Caco-2 (cell line): ENCODE results near the gene ASPN. TPM values are rescaled to one million over a fixed set of nuclear protein-coding genes. Genes with fewer than 3 reads are reported as not detected.

Source experiments
- BruUV-seq: library from RNA; stranded (reverse); fragments of 400-500 nt; replicated peaks from 2 replicates; lab custom pipeline; 2021; lab: Mats Ljungman, UMichigan
- CTCF ChIA-PET: fragments of 300-600 bp; sonication (Branson Sonifier 250); formaldehyde crosslinking; loops from one replicate; lab custom pipeline; 2022; ENCODE audit warnings: antibody characterized with exemption; lab: Charles Lee
- POLR2A ChIA-PET: fragments of 300-600 bp; sonication (Branson Sonifier 250); formaldehyde crosslinking; loops from one replicate; lab custom pipeline; 2022; ENCODE audit warnings: antibody characterized with exemption; lab: Charles Lee
- DNase-seq, 2 experiments: peaks; one replicate each; pipeline versions ENCODE4 v3.0.0 to v3.0.0-alpha.2; 2020 to 2022
- H3K27me3 ChIP-seq: replicated peaks from 2 replicates; pipeline ENCODE4 v1.6.0; 2011; ENCODE audit warnings: low read length; ENCODE audit not compliant: control insufficient read depth, insufficient read depth
- H3K36me3 ChIP-seq: 2 replicates; pipeline ENCODE4 v1.5.1; 2011; ENCODE audit warnings: low read length; ENCODE audit not compliant: control insufficient read depth, insufficient read depth
- H3K4me1 ChIP-seq: fragments of 250-450 bp; sonication (Bioruptor Pico); 2 replicates; pipeline ENCODE4 v1.5.1; 2020; ENCODE audit warnings: mild to moderate bottlenecking
- H3K4me3 ChIP-seq: 2 replicates; pipeline ENCODE4 v1.5.1; 2011; ENCODE audit warnings: low read depth, mild to moderate bottlenecking, control low read depth, low read length
- H3K9me3 ChIP-seq: fragments of 250-450 bp; sonication (Bioruptor Pico); 2 replicates; pipeline ENCODE4 v1.5.1; 2020; ENCODE audit warnings: mild to moderate bottlenecking, moderate library complexity
- H3K27ac Mint-ChIP-seq: one replicate; pipeline ENCODE4 v1.8.0; 2022; ENCODE audit warnings: mixed read lengths; ENCODE audit not compliant: unreplicated experiment
- H3K27me3 Mint-ChIP-seq: one replicate; pipeline ENCODE4 v1.8.0; 2022; ENCODE audit warnings: mixed read lengths; ENCODE audit not compliant: insufficient read depth, unreplicated experiment
- H3K36me3 Mint-ChIP-seq: one replicate; pipeline ENCODE4 v1.8.0; 2022; ENCODE audit warnings: mild to moderate bottlenecking, mixed read lengths; ENCODE audit not compliant: insufficient read depth, unreplicated experiment
- H3K4me1 Mint-ChIP-seq: one replicate; pipeline ENCODE4 v1.8.0; 2022; ENCODE audit warnings: low read depth, mixed read lengths; ENCODE audit not compliant: unreplicated experiment
- H3K4me3 Mint-ChIP-seq: one replicate; pipeline ENCODE4 v1.8.0; 2022; ENCODE audit warnings: mild to moderate bottlenecking, moderate library complexity, mixed read lengths; ENCODE audit not compliant: unreplicated experiment
- H3K9me3 Mint-ChIP-seq: one replicate; pipeline ENCODE4 v1.8.0; 2022; ENCODE audit warnings: mixed read lengths; ENCODE audit not compliant: unreplicated experiment
- CTCF ChIP-seq, 2 experiments: fragments of 200-600 bp in 1 of 2; IDR thresholded peaks; 1 replicate in 1 of 2; 2 replicates in 1 of 2; pipeline versions ENCODE4 v1.5.1 to v1.8.0; 2011 to 2022; ENCODE audit warnings: antibody characterized with exemption in 1 of 2, control low read depth in 1 of 2, inconsistent platforms in 1 of 2, low read depth in 1 of 2, low read length in 1 of 2, mild to moderate bottlenecking in 1 of 2, moderate library complexity in 1 of 2; ENCODE audit not compliant: insufficient read depth in 1 of 2, severe bottlenecking in 1 of 2, unreplicated experiment in 1 of 2
- intact Hi-C: fragments of 100-400 bp; cut with micrococcal nuclease; formaldehyde crosslinking; loops from one replicate; pipeline ENCODE4 v1.10.0; 2022; ENCODE audit not compliant: unreplicated experiment
- total RNA-seq: library from RNA; stranded (reverse); gene quantifications from 2 replicates; pipeline ENCODE4 v1.2.3, GENCODE V29; 2022

ASPN gene
- total RNA-seq, 1 experiment from 2014 or later, result not detected

- TF ChIP-seq CTCF (IDR thresholded peaks at IDR 0.05; ENCODE audit: insufficient read depth in 1 of 2, low read depth in 1 of 2, low read length in 1 of 2, severe bottlenecking in 1 of 2, unreplicated experiment in 1 of 2), result no peak
- BruUV-seq, result no TSS peak
Observed at GRCh38 chr9:92478783-92479182, 3.5 kb downstream of the ASPN start.

GRCh38 chr9:92476962-92477361, 5.3 kb downstream of the ASPN start:
- peaks cover 9% of the 10 kb centered on the region for H3K4me1 Mint-ChIP-seq
- Histone ChIP-seq H3K36me3 (no peaks in the 10 kb centered on the region), H3K27me3 (no peaks in the 10 kb centered on the region), H3K4me1 (peaks cover 6% of the 10 kb centered on the region; the same call in 1 of the 2 replicates), H3K9me3 (no peaks in the 10 kb centered on the region), H3K4me3 (no peak overlapping the region)
- BruUV-seq, result no TSS peak
- no peaks in the 10 kb centered on the region for H3K36me3 Mint-ChIP-seq
- H3K9me3 Mint-ChIP-seq, result no peaks in the 10 kb centered on the region
- ChIA-PET POLR2A (no interaction called here), CTCF (no interaction called here)
- DNase-seq, result no peak
- H3K4me3 Mint-ChIP-seq, result no peak overlapping the region
- no peaks in the 10 kb centered on the region for H3K27me3 Mint-ChIP-seq
- no peak for TF ChIP-seq CTCF (IDR thresholded peaks at IDR 0.05; ENCODE audit: insufficient read depth in 1 of 2, low read depth in 1 of 2, low read length in 1 of 2, severe bottlenecking in 1 of 2, unreplicated experiment in 1 of 2)
- no peak overlapping the region for H3K27ac Mint-ChIP-seq
- intact Hi-C loops, result no loop called here

More at GRCh38 chr9:92478783-92479182, 3.5 kb downstream of the ASPN start:
- H3K4me3 ChIP-seq, result no peak overlapping the region
- Mint-ChIP-seq H3K27me3 (no peaks in the 10 kb centered on the region), H3K4me1 (peaks cover 9% of the 10 kb centered on the region), H3K9me3 (no peaks in the 10 kb centered on the region), H3K4me3 (no peak overlapping the region), H3K36me3 (no peaks in the 10 kb centered on the region), H3K27ac (no peak overlapping the region)
- CTCF ChIA-PET, result no interaction called here
- H3K36me3 ChIP-seq, result no peaks in the 10 kb centered on the region
- DNase-seq, result no peak
- H3K4me1 ChIP-seq, result peaks cover 6% of the 10 kb centered on the region; the same call in 1 of the 2 replicates
- H3K9me3 ChIP-seq, result no peaks in the 10 kb centered on the region
- intact Hi-C loops, result no loop called here
- H3K27me3 ChIP-seq, result no peaks in the 10 kb centered on the region
- POLR2A ChIA-PET, result no interaction called here

GRCh38 chr9:92474587-92474986, 7.7 kb downstream of the ASPN start:
- Mint-ChIP-seq H3K27me3 (no peaks in the 10 kb centered on the region), H3K4me1 (no peaks in the 10 kb centered on the region), H3K9me3 (no peaks in the 10 kb centered on the region), H3K36me3 (no peaks in the 10 kb centered on the region), H3K27ac (no peak overlapping the region), H3K4me3 (no peak overlapping the region)
- CTCF ChIA-PET, result no interaction called here
- BruUV-seq, result no TSS peak
- Histone ChIP-seq H3K27me3 (no peaks in the 10 kb centered on the region), H3K9me3 (no peaks in the 10 kb centered on the region), H3K36me3 (no peaks in the 10 kb centered on the region), H3K4me1 (no peaks in the 10 kb centered on the region), H3K4me3 (no peak overlapping the region)
- intact Hi-C loops, result no loop called here
- POLR2A ChIA-PET, result no interaction called here
- TF ChIP-seq CTCF (IDR thresholded peaks at IDR 0.05; ENCODE audit: insufficient read depth in 1 of 2, low read depth in 1 of 2, low read length in 1 of 2, severe bottlenecking in 1 of 2, unreplicated experiment in 1 of 2), result no peak
- DNase-seq, result no peak
